ENCODE results near the gene IAH1.

DNA sequence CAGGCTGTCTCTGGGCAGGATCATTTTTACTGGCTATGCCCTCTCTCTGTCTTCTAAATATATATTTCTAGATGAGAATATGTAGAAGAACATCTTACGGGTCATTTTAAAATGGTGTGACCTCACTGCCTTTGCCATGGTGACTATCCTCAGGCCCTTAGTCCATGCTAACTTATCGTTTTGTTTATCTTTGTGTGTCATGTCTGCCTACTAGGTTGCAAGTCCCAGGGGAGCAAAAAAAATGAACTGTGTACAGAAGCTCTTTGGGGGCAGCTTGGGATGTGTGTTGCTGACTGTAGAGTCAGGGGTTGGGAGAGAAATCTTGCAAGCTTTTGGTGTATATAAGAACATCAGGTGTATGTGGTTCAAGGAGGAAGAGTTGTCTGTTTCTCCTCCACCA lies 39.9 kb upstream of the IAH1 start:
- no peak for TF ChIP-seq CTCF (conservative IDR thresholded peaks at IDR 0.05; ENCODE audit: low read depth, low read length)
- TF ChIP-seq POLR2A (IDR thresholded peaks at IDR 0.05; ENCODE audit: low read depth, low read length): no peak
- TF ChIP-seq RCOR1 (IDR thresholded peaks at IDR 0.05; ENCODE audit: insufficient replicate concordance, low read length): no peak
- TF ChIP-seq MAZ (IDR thresholded peaks at IDR 0.05; ENCODE audit: borderline replicate concordance, low read depth, low read length): no peak
- no peak for TF ChIP-seq BHLHE40 (IDR thresholded peaks at IDR 0.05; ENCODE audit: low read depth, low read length)
- TF ChIP-seq MAFK (IDR thresholded peaks at IDR 0.05; ENCODE audit: low read depth, low read length): no peak
- TF ChIP-seq, protein P1, sequence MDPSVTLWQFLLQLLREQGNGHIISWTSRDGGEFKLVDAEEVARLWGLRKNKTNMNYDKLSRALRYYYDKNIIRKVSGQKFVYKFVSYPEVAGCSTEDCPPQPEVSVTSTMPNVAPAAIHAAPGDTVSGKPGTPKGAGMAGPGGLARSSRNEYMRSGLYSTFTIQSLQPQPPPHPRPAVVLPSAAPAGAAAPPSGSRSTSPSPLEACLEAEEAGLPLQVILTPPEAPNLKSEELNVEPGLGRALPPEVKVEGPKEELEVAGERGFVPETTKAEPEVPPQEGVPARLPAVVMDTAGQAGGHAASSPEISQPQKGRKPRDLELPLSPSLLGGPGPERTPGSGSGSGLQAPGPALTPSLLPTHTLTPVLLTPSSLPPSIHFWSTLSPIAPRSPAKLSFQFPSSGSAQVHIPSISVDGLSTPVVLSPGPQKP (IDR thresholded peaks at IDR 0.05; ENCODE audit: borderline replicate concordance, low read depth, low read length): no peak
- TF ChIP-seq FOS (IDR thresholded peaks at IDR 0.05; ENCODE audit: low read depth, low read length): no peak
- TF ChIP-seq SMC3 (IDR thresholded peaks at IDR 0.05; ENCODE audit: low read depth, low read length): no peak
- TF ChIP-seq, protein P2, sequence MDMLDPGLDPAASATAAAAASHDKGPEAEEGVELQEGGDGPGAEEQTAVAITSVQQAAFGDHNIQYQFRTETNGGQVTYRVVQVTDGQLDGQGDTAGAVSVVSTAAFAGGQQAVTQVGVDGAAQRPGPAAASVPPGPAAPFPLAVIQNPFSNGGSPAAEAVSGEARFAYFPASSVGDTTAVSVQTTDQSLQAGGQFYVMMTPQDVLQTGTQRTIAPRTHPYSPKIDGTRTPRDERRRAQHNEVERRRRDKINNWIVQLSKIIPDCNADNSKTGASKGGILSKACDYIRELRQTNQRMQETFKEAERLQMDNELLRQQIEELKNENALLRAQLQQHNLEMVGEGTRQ (IDR thresholded peaks at IDR 0.05; ENCODE audit: low read depth, low read length): no peak
- no peak for TF ChIP-seq MXI1 (IDR thresholded peaks at IDR 0.05; ENCODE audit: borderline replicate concordance, low read depth, low read length)
- TF ChIP-seq CHD1 (IDR thresholded peaks at IDR 0.05; ENCODE audit: low read depth, low read length): no peak
- no peak for TF ChIP-seq CEBPB (IDR thresholded peaks at IDR 0.05; ENCODE audit: low read depth, low read length)

Measured in IMR-90 (cell line).